Choroid plexus epithelial cell (primary cell): ENCODE data around the gene HNF1B.

Source experiments
- DNase-seq: peaks from one replicate; pipeline ENCODE4 v3.0.0-alpha.2; 2010; ENCODE audit warnings: low read depth
- H3K4me3 ChIP-seq: 2 replicates; pipeline ENCODE4 v1.5.1; 2011; ENCODE audit warnings: low read depth, mild to moderate bottlenecking, control low read depth, low read length, moderate library complexity
- TF ChIP-seq, protein P1 (sequence below): conservative IDR thresholded peaks from 2 replicates; pipeline ENCODE4 v1.5.1; 2011; ENCODE audit warnings: low read depth, mild to moderate bottlenecking, control low read depth, inconsistent platforms, low read length, moderate library complexity

HNF1B gene

DNA sequence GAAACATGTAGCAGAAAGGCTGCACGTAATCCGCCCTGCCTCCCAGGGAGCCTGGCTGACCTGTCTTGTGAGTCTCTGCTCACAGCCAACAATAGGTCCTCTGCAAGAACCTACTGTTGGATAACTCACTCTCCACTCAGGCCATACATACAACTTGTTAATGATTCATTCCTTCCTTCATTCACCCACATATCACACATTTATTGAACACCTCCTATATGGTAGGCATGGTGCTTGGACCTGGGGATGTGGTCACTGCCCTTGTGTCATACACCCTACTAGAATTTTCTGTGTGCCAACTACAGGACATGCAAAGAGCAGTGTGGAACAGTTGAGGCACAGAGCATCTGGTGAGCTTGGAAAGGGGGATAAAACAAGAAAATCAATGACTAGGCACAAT is 28.1 kb upstream of the HNF1B start:
- no peak for DNase-seq

DNA sequence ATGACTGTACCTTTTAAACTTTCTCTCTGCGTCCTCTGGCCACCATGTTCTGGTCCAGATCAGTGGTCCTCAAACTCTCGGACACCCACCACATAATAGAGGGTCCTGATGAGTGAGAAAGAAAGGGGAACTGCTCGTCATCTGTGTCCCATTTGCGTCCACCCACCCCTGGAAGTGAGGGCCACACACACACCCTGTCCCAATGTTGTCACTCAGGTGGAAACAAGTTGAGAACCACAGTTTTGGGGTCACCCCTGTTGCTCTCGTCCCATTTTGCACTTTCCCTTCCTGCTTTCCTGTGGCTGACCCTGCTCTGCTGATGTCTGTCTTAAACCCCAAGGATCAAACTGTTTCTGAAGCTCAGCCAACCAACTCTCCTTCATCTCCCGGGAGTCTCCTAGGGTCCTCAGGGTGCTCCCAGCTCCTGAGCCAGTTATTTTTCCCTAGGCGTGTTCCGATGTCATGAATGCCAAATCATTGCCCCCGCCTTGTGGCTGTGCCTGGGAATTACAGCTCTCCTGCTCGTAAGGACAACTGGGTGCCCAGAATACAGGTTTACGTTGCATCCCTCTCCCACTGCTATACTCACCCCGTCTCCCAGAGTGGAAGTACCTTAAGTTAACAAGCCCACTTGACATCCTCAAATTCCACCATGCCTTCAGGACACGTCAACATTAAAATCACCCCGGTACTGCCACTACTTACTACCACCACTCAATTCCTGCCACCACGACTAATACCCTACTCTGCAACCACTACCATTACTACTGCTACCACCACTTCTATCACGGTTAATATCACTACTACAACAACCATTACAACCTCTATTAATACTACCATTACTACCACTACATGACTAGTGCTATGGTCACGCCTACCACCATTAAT is 26.0 kb upstream of the HNF1B start:
- H3K4me3 ChIP-seq: no peak overlapping the region
- TF ChIP-seq, protein P1, sequence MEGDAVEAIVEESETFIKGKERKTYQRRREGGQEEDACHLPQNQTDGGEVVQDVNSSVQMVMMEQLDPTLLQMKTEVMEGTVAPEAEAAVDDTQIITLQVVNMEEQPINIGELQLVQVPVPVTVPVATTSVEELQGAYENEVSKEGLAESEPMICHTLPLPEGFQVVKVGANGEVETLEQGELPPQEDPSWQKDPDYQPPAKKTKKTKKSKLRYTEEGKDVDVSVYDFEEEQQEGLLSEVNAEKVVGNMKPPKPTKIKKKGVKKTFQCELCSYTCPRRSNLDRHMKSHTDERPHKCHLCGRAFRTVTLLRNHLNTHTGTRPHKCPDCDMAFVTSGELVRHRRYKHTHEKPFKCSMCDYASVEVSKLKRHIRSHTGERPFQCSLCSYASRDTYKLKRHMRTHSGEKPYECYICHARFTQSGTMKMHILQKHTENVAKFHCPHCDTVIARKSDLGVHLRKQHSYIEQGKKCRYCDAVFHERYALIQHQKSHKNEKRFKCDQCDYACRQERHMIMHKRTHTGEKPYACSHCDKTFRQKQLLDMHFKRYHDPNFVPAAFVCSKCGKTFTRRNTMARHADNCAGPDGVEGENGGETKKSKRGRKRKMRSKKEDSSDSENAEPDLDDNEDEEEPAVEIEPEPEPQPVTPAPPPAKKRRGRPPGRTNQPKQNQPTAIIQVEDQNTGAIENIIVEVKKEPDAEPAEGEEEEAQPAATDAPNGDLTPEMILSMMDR: peak; percentile 96
- DNase-seq: peak; percentile 77

More for the DNA sequence above, 28.1 kb upstream of the HNF1B start:
- H3K4me3 ChIP-seq: no peak overlapping the region
- TF ChIP-seq, protein P1: no peak

DNA sequence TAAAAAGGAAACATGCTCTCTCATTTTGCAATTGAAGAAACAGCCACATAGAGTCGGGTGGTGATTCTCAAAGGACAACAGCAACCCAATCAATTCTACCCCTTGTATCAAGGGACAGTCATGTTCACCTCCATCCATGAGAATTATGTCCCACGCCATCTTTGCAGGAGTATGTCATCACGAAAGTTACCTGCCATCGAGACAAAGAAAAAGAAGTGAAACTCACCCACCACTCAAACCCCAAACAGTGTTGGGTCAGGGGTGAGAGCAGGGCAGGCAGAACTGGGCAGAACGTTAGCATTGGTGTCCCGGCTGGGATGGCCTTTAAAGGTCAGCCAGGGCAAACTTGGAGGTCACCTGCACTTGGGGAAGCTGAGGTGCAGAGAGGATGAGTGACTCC is 24.2 kb upstream of the HNF1B start:
- no peak overlapping the region for H3K4me3 ChIP-seq
- TF ChIP-seq, protein P1: no peak
- DNase-seq: no peak

DNA sequence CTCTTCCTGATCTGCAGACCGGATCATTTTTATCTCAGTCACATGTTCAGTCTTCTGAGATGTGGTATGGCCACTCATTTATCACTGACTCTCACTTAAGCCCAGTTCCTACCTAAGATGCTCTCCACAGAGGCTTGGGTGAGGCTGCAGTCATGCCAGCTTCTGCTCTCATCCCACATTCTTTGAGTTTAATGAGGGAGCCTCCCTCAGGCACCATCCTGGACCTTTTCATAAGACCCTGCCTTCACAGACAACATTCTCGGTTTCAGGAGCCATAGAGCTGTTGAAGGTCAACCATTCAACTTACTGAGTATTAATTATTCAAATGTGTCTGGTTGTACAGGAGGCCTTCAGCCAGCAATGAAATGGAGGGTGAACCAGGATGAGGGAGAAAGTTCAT is 23.6 kb upstream of the HNF1B start:
- TF ChIP-seq, protein P1: no peak
- no peak overlapping the region for H3K4me3 ChIP-seq
- DNase-seq: no peak

DNA sequence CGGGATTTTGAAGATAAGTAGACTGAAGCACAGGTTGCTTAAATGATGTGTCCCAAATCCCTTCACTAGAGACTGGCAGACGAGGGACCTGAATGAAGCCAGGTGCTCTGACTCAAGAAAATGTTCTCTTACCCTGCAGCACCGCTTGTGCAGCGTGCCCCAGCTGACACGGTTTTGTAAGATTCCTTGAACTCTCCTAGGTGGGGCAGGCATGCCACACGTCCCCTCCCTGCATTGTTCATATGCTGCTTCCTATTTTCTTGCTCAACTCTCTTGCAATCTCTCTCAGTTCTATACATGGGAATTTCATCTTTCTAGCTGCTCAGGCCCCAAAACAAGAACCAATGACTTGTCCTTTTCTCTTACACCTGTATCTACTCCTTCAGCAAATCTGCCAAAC is 22.1 kb upstream of the HNF1B start:
- TF ChIP-seq, protein P1: no peak
- H3K4me3 ChIP-seq: no peak overlapping the region
- DNase-seq: no peak

DNA sequence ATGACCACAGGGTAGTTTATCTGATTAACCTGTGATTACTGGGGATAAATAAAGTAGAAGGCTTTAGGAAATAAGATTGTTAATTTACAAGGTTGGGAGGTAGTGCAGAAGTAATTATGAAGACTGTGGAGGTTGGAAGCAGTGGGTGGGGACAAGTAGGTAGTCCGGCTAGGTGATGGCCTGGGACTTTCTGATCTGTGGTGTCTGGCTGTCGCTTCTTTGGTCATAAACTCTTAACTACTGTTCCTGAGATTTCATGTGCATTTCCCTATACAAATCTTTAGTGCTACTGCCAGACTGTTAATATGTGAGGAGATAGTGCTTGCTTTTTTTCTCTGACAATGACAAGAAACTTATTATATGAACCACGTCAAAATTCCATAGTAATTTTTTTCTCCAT is 19.5 kb upstream of the HNF1B start:
- TF ChIP-seq, protein P1: no peak

DNA sequence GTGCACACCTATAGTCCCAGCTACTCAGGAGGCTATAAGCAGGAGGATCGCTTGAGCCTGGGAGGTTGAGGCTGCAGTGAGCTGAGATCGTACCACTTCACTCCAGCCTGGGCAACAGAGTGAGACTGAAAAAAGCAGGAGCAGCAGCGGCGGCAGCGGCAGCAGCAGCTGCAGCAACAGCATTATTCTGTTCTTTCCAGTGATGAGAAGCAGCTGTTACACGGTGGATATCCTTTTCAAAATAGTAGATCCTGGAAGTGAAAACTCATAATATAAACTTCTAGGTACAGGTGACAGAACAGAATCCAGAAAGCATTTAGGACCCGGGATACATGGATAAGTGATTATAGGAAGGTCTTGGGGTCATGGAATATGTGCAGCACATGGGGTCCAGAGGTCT is 17.8 kb upstream of the HNF1B start:
- TF ChIP-seq, protein P1: no peak
- no peak for DNase-seq
- no peak overlapping the region for H3K4me3 ChIP-seq

More for the DNA sequence above, 19.5 kb upstream of the HNF1B start:
- no peak overlapping the region for H3K4me3 ChIP-seq
- DNase-seq: no peak
